Mesodermal cell (in vitro differentiated cells): ENCODE data around the gene BSDC1.
"Not testable (repeated sequence)": the region's sequence is repeated elsewhere in the genome, so short reads cannot be mapped to it uniquely, and the experiment has no call there.

ENCODE experiments used
- H3K27ac ChIP-seq: 2 replicates; pipeline ENCODE4 v1.7.0; 2013; ENCODE audit warnings: mild to moderate bottlenecking, low read depth, low read length, moderate library complexity; ENCODE audit not compliant: severe bottlenecking
- H3K36me3 ChIP-seq: 2 replicates; pipeline ENCODE4 v1.7.1; 2013; ENCODE audit warnings: mild to moderate bottlenecking, low read length, moderate library complexity; ENCODE audit not compliant: control insufficient read depth, insufficient read depth
- H3K4me1 ChIP-seq: one replicate; pipeline ENCODE4 v1.7.1; 2013; ENCODE audit warnings: mild to moderate bottlenecking, low read length; ENCODE audit not compliant: insufficient read depth, control insufficient read depth, poor library complexity, severe bottlenecking
- H3K4me3 ChIP-seq: 2 replicates; pipeline ENCODE4 v1.7.0; 2013; ENCODE audit warnings: low read length, control low read depth, mild to moderate bottlenecking; ENCODE audit not compliant: insufficient read depth, poor library complexity, severe bottlenecking; ENCODE audit errors: extremely low read depth
- H3K9me3 ChIP-seq: 2 replicates; pipeline ENCODE4 v1.7.1; 2013; ENCODE audit warnings: mild to moderate bottlenecking, low read length, moderate library complexity; ENCODE audit not compliant: control insufficient read depth
- WGBS, 2 experiments: methylation state at CpG; one replicate each; pipeline ENCODE4 v1.1.5; 2013; ENCODE audit warnings: missing lambda C conversion rate in 2 of 2; ENCODE audit not compliant: insufficient coverage in 2 of 2; 5-methylcytosine and 5-hydroxymethylcytosine counted together

Gene BSDC1

GRCh38 chr1:32356478-32356877, 37.8 kb downstream of the BSDC1 start:
- H3K4me1 ChIP-seq: peaks cover 23% of the 10 kb centered on the region
- H3K36me3 ChIP-seq: peaks cover 3% of the 10 kb centered on the region
- WGBS, 2 experiments: 85 to 92% methylated on average over 1 of the region's 1 CpG

GRCh38 chr1:32355778-32356177, 38.5 kb downstream of the BSDC1 start:
- 93 to 100% methylated on average over 4 to 5 of the region's 6 CpGs for WGBS, 2 experiments
- not testable (repeated sequence) for H3K36me3 ChIP-seq, H3K4me3 ChIP-seq, H3K27ac ChIP-seq, H3K9me3 ChIP-seq
- H3K4me1 ChIP-seq: peaks cover 23% of the 10 kb centered on the region

More at GRCh38 chr1:32356478-32356877, 37.8 kb downstream of the BSDC1 start:
- no peak overlapping the region for H3K4me3 ChIP-seq
- no peaks in the 10 kb centered on the region for H3K9me3 ChIP-seq
- H3K27ac ChIP-seq: no peak overlapping the region

DNA sequence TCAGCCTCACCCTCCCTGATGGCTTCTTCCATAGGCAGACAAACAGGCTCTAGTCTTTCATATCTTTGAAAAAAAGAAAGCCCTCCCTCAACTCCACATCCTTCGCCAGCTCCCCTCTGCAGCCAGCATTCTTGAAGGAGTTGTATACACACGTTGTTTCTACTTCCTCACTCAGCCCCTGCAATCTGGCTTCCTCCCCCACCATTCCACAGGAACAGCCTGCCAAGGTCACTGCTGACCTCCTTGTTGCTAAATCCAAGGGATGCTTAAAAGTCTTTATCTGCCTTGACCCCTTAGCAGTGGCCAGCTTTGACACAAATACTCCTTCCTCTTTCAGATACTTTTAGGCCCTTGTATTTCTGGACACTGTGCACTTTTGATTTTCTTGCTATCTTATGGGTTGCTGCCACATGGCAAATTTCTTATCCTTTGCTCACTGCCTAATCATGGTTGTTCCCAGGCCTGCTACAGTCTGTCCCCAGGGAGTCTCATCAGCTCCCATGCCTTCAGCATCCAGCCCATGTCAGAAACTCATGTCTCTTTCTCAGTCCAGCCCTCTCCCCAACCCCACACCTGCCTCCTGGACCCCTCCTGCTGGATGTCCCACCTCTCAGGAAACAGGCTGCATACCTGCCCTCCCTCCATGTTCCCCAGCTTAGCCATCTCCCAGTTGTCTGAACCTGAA, 40.2 kb downstream of the BSDC1 start:
- Histone ChIP-seq H3K4me3 (no peak overlapping the region), H3K36me3 (peaks cover 3% of the 10 kb centered on the region), H3K4me1 (peaks cover 27% of the 10 kb centered on the region), H3K27ac (peak overlapping the region; percentile 79), H3K9me3 (peaks cover 9% of the 10 kb centered on the region)
- WGBS, 2 experiments: 35 to 57% methylated on average over 2 of the region's 2 CpGs

DNA sequence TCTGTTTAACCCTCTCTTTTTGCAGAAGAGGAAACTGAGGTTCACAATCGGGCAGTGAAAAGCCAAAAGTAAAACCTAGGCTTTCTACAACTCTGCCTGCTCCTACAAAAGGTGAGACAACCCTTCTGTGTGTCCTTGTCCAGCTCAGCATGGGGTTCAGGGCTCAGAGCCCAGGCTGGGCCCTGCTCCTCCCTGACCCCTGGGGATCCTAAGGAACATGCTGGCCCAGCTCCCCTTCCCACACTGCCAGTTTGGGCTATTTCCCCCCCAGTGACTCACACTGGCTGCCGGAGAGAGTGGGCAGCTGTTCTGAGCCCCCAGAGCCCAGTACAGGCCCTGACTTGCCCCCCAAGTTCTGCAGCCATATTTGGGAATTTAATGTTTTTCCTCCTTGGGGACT, 40.8 kb downstream of the BSDC1 start:
- Histone ChIP-seq H3K9me3 (peaks cover 9% of the 10 kb centered on the region), H3K4me3 (no peak overlapping the region), H3K4me1 (peaks cover 27% of the 10 kb centered on the region), H3K36me3 (peaks cover under 1% of the 10 kb centered on the region), H3K27ac (peak overlapping the region; percentile 79)
- 70 to 93% methylated on average over 2 of the region's 2 CpGs for WGBS, 2 experiments

- H3K4me1 ChIP-seq: peaks cover 27% of the 10 kb centered on the region
- WGBS, 2 experiments: 90 to 100% methylated on average over 1 to 2 of the region's 2 CpGs
- H3K27ac ChIP-seq: no peak overlapping the region
- H3K9me3 ChIP-seq: peaks cover 9% of the 10 kb centered on the region
- H3K4me3 ChIP-seq: no peak overlapping the region
- H3K36me3 ChIP-seq: no peaks in the 10 kb centered on the region
Measured at GRCh38 chr1:32352831-32353383, 41.3 kb downstream of the BSDC1 start.

DNA sequence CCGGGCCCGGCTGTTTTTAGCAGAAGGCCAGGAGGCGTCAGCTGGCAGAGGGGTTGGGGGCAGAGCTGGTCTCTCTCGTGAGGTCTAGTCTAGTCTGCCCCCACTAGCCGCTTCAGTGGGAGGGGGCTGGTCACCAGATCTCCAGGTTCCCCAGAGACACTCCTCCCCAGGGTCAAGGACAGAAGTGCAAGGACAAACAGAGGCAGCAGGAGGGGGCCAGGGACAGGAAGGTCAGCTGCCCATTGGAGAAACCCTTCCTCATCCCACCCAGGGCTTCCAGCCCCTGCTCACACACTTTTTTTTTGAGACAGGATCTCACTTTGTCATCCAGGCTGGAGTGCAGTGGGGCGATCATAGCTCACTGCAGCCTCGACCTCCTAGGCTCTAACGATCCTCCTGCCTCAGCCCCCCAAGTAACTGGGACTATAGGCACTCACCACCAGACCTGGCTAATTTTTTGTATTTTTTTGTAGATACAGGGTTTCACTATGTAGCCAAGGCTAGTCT, 41.9 kb downstream of the BSDC1 start:
- Histone ChIP-seq H3K36me3 (no peaks in the 10 kb centered on the region), H3K4me1 (peaks cover 27% of the 10 kb centered on the region), H3K27ac (peak overlapping the region; percentile 89), H3K4me3 (peak overlapping the region; percentile 59), H3K9me3 (peaks cover 9% of the 10 kb centered on the region)
- WGBS, 2 experiments: 75 to 76% methylated on average over 5 to 8 of the region's 8 CpGs

DNA sequence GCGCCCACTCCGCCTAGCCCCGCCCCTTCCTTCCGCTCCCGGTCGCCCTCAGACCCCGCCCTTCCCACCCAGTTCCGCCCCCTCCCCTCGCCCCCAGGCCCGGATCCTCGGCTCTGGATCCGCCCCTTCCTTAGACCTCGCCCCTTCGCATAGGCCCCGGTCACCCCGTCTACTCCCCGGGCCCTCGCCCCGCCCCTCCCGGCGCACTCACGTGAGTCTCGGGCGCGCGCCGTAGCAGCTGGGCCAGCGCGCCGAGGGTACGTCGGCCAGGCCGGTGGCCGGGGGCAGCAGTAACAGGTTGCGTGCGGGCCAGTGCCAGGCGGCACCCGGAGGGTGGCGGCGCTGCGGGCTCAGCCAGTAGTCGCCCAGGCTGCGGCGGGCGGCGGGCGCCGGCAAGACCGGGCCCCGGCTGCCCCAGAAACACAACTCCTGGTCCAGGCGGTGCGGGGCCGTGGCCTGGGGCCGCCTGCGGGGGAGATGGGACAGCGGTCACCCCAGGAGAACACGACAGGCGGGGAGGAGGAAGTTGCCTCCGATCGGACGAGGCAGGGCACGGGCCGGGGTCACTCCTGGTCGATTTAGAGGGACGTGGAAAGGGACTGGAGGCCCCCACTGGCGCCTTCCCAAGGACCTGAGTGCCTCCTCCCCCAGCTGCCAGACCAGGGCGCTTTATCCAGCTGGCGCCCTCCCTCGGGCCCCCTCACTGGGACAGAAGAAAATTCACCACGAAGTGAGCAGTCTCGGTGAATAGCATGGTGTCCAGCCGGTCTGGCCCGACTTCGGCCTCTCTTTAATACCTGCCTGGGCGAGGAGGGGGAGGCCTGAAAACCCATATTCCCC, 42.6 kb downstream of the BSDC1 start:
- H3K4me3 ChIP-seq: peak overlapping the region; percentile 59
- H3K27ac ChIP-seq: peak overlapping the region; percentile 89
- H3K36me3 ChIP-seq: no peaks in the 10 kb centered on the region
- WGBS, 2 experiments: 3 to 4% methylated on average over 51 to 56 of the region's 75 CpGs
- peaks cover 9% of the 10 kb centered on the region for H3K9me3 ChIP-seq
- H3K4me1 ChIP-seq: peaks cover 27% of the 10 kb centered on the region

GRCh38 chr1:32350785-32351398, 43.3 kb downstream of the BSDC1 start:
- Histone ChIP-seq H3K9me3 (peaks cover 9% of the 10 kb centered on the region), H3K27ac (peak overlapping the region; percentile 74), H3K36me3 (no peaks in the 10 kb centered on the region), H3K4me1 (peaks cover 27% of the 10 kb centered on the region), H3K4me3 (peak overlapping the region; percentile 59)
- whole genome bisulfite sequencing, 2 experiments: 21 to 26% methylated on average over 13 to 21 of the region's 28 CpGs

DNA sequence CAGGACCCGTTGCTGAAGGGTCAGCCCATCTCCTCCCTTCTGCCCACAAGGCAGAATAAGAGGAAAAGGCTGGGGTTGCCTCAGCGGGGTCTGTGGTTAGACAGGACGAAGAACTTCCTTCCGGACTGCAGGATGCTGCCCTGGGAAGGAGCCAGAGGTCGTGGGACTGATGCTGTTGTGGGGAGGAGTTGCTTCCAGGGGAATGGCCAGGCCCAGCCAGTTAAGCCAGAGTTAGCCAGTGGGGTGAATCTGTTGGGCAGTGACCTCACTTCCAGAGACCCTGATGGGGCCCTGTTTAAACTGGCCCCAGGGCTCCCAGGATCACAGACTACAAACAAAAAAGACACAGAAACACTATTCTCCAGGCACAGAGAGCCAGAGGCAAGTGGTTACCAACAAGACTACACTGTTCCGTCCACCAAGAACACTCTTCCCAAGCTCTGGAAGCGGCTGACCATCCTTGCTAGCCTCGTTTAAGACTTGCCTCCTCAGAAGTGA, 45.0 kb downstream of the BSDC1 start:
- H3K27ac ChIP-seq: peak overlapping the region; percentile 62
- peaks cover 26% of the 10 kb centered on the region for H3K4me1 ChIP-seq
- H3K36me3 ChIP-seq: no peaks in the 10 kb centered on the region
- peaks cover 9% of the 10 kb centered on the region for H3K9me3 ChIP-seq
- WGBS, 2 experiments: 81% methylated on average over 4 to 7 of the region's 8 CpGs
- H3K4me3 ChIP-seq: no peak overlapping the region

GRCh38 chr1:32346532-32347157, 47.6 kb downstream of the BSDC1 start:
- Histone ChIP-seq H3K4me1 (peaks cover 4% of the 10 kb centered on the region), H3K4me3 (no peak overlapping the region), H3K9me3 (peaks cover 9% of the 10 kb centered on the region), H3K36me3 (no peaks in the 10 kb centered on the region), H3K27ac (no peak overlapping the region)
- WGBS, 2 experiments: 86 to 89% methylated on average over 7 of the region's 9 CpGs
